ENCODE results near the gene RMND1. TPM values are rescaled to one million over a fixed set of nuclear protein-coding genes. Genes with fewer than 3 reads are reported as not detected.
"Not testable (repeated sequence)": the region's sequence is repeated elsewhere in the genome, so short reads cannot be mapped to it uniquely, and the experiment has no call there.

RMND1 gene
- total RNA-seq, 1 donor from 2014 or later: 28.6 TPM

GRCh38 chr6:151384151-151384550 lies 67.8 kb downstream of the RMND1 start:
- no peak for DNase-seq (ENCODE audit: extremely low spot score, unreplicated experiment)
- TF ChIP-seq, protein P1, sequence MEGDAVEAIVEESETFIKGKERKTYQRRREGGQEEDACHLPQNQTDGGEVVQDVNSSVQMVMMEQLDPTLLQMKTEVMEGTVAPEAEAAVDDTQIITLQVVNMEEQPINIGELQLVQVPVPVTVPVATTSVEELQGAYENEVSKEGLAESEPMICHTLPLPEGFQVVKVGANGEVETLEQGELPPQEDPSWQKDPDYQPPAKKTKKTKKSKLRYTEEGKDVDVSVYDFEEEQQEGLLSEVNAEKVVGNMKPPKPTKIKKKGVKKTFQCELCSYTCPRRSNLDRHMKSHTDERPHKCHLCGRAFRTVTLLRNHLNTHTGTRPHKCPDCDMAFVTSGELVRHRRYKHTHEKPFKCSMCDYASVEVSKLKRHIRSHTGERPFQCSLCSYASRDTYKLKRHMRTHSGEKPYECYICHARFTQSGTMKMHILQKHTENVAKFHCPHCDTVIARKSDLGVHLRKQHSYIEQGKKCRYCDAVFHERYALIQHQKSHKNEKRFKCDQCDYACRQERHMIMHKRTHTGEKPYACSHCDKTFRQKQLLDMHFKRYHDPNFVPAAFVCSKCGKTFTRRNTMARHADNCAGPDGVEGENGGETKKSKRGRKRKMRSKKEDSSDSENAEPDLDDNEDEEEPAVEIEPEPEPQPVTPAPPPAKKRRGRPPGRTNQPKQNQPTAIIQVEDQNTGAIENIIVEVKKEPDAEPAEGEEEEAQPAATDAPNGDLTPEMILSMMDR (conservative IDR thresholded peaks at IDR 0.05): no peak

GRCh38 chr6:151382631-151383030 lies 69.3 kb downstream of the RMND1 start:
- peaks cover 16% of the 10 kb centered on the region for H3K4me1 Mint-ChIP-seq (ENCODE audit: unreplicated experiment)
- not testable (repeated sequence) for H3K9me3 Mint-ChIP-seq; H3K27ac Mint-ChIP-seq; H3K4me3 Mint-ChIP-seq; H3K27me3 Mint-ChIP-seq; DNase-seq (ENCODE audit: extremely low spot score, unreplicated experiment); H3K36me3 Mint-ChIP-seq

More at GRCh38 chr6:151384151-151384550, 67.8 kb downstream of the RMND1 start:
- Mint-ChIP-seq H3K4me3 (no peak overlapping the region), H3K36me3 (peaks cover 10% of the 10 kb centered on the region), H3K4me1 (ENCODE audit: unreplicated experiment) (peaks cover 16% of the 10 kb centered on the region), H3K9me3 (no peaks in the 10 kb centered on the region), H3K27me3 (no peaks in the 10 kb centered on the region), H3K27ac (no peak overlapping the region)

- Mint-ChIP-seq H3K27me3 (no peaks in the 10 kb centered on the region), H3K4me1 (ENCODE audit: unreplicated experiment) (peaks cover 16% of the 10 kb centered on the region), H3K9me3 (no peaks in the 10 kb centered on the region), H3K27ac (no peak overlapping the region), H3K4me3 (no peak overlapping the region), H3K36me3 (peaks cover 6% of the 10 kb centered on the region)
- TF ChIP-seq, protein P1 (conservative IDR thresholded peaks at IDR 0.05): no peak
- no peak for DNase-seq (ENCODE audit: extremely low spot score, unreplicated experiment)
Observed at GRCh38 chr6:151381722-151382121, 70.2 kb downstream of the RMND1 start.

- no peak for DNase-seq (ENCODE audit: extremely low spot score, unreplicated experiment)
- Mint-ChIP-seq H3K36me3 (peaks cover 13% of the 10 kb centered on the region), H3K4me3 (no peak overlapping the region), H3K9me3 (peaks cover 5% of the 10 kb centered on the region), H3K27me3 (no peaks in the 10 kb centered on the region), H3K27ac (peak overlapping the region; percentile 13), H3K4me1 (ENCODE audit: unreplicated experiment) (peaks cover 16% of the 10 kb centered on the region)
- TF ChIP-seq, protein P1 (conservative IDR thresholded peaks at IDR 0.05): no peak
Observed at GRCh38 chr6:151380848-151381205, 71.1 kb downstream of the RMND1 start.

- Mint-ChIP-seq H3K27me3 (no peaks in the 10 kb centered on the region), H3K9me3 (peaks cover 5% of the 10 kb centered on the region), H3K4me3 (no peak overlapping the region), H3K27ac (peak overlapping the region; percentile 13), H3K36me3 (peaks cover 14% of the 10 kb centered on the region), H3K4me1 (ENCODE audit: unreplicated experiment) (peaks cover 16% of the 10 kb centered on the region)
- TF ChIP-seq, protein P1 (conservative IDR thresholded peaks at IDR 0.05): no peak
- no peak for DNase-seq (ENCODE audit: extremely low spot score, unreplicated experiment)
Observed at GRCh38 chr6:151379933-151380847, 71.7 kb downstream of the RMND1 start.

GRCh38 chr6:151377095-151377494 lies 74.8 kb downstream of the RMND1 start:
- H3K27me3 Mint-ChIP-seq: no peaks in the 10 kb centered on the region
- H3K36me3 Mint-ChIP-seq: peaks cover 14% of the 10 kb centered on the region
- peaks cover 5% of the 10 kb centered on the region for H3K9me3 Mint-ChIP-seq
- no peak overlapping the region for H3K27ac Mint-ChIP-seq
- DNase-seq (ENCODE audit: extremely low spot score, unreplicated experiment): no peak
- no peak overlapping the region for H3K4me3 Mint-ChIP-seq
- TF ChIP-seq, protein P1 (conservative IDR thresholded peaks at IDR 0.05): no peak
- peaks cover 21% of the 10 kb centered on the region for H3K4me1 Mint-ChIP-seq (ENCODE audit: unreplicated experiment)

Measured in type B pancreatic cell (in vitro differentiated cells).